Stimulated activated CD4-positive, alpha-beta T cell treated with anti-CD3 and anti-CD28 coated beads, Interleukin-4, amount 100 ng/mL, for 24 hours (primary cell): ENCODE results near the gene DDX49.
"Not testable (repeated sequence)": the region's sequence is repeated elsewhere in the genome, so short reads cannot be mapped to it uniquely, and the experiment has no call there.

ENCODE experiments used
- DNase-seq: peaks from one replicate; pipeline ENCODE4 v3.0.0-alpha.2; 2020

DDX49 gene

DNA sequence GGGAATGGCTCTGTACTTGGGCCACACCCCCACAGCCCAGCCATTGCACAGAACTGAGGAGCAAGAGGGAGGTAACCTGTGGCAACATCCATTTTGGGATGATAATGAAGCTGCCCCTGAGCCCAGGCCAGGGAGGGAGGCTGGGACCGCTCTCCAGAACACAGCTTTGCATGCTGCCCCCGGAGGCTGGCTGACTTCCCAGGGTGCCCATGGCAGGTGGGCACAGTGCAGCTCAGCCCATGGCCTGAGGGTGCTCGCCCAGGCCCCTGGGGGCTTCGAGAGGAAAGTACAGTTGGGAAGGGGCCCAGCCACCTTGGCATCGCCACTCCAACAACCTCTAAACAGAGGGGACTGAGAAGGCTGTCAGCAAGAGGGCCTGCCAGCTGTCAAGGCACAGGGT is 6.0 kb upstream of the DDX49 start:
- DNase-seq: no peak

DNA sequence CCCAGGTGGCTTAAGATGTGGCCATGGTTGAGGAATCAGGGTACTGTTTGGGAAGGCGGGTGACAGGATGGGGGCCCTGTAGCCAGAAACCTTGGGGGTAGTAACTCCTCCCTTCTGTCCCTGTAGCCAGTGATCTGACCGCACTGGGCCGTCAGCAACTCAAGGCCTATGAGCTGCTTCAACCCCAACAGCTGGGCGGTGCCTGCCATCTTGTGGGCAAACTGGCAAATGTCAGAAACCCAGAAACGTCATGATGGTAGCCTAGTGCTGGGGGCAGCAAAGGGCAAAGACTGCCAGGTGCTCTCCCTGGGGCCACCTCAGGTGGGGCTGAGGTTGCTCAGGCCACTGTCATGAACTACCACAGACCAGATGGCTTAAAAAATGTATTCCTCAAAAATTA is 3.9 kb upstream of the DDX49 start:
- peak; percentile 36 for DNase-seq

DNA sequence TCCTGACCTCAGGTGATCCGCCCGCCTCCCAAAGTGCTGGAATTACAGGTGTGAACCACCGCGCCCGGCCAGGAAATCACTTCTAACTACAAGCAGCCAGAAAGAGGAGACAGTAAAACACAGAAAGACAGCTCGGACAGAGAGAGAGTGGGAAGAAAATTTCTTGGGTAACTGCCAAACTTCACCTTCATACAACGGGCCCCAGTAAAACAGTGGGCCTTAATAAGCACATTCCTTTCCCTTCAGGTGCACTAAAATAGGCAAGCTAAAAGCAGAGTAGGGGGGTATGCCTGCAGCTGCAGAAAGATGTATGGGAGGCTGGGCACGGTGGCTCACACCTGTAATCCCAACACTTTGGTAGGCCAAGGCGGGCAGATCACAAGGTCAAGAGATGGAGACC is 1.9 kb upstream of the DDX49 start:
- DNase-seq: not testable (repeated sequence)

DNA sequence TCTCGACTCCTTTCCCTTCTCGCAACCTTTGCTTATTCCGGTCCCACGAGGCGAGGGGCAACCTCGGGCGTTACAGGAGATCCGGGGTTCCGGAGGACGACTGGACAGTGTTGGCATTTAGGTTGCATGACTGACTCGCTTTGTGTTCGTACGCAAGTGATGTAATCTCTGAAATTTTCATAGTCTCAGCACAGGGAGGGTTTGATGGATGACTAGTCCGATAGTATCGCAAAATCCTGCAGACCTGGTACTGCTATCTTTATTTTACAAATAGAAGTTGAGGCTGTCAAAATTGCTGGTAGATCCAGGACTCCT is 342 bp downstream of the DDX49 start:
- no peak for DNase-seq

DNA sequence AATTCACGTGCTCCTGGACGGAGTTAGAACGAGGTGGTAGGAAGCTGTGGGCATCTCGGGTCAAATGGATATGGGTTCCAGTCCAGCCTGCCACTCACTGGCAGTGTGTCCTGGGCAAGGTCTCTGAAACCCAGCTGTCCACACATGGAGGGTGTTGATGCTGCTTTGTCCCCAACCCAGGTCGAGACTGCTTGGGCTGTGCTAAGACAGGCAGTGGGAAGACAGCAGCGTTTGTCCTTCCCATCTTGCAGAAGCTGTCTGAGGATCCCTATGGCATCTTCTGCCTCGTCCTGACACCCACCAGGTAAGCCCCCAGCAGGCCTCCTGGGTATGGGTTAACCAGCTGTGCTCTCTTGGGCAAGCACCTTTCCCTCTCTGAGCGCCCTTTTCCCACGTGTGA is 885 bp downstream of the DDX49 start:
- no peak for DNase-seq

DNA sequence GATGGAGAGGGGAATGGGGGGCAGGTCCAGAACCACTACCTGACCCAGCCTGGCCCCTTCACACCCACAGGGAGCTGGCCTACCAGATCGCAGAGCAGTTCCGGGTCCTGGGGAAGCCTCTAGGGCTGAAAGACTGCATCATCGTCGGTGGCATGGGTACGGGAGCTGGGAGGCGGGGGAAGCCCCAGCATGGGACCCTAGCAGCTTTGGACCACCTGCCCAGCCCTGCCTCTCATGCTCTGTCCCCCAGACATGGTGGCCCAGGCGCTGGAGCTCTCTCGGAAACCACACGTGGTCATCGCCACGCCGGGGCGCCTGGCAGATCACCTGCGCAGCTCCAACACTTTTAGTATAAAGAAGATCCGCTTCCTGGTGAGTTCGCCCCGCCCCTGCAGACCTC is 2.1 kb downstream of the DDX49 start:
- DNase-seq: no peak

DNA sequence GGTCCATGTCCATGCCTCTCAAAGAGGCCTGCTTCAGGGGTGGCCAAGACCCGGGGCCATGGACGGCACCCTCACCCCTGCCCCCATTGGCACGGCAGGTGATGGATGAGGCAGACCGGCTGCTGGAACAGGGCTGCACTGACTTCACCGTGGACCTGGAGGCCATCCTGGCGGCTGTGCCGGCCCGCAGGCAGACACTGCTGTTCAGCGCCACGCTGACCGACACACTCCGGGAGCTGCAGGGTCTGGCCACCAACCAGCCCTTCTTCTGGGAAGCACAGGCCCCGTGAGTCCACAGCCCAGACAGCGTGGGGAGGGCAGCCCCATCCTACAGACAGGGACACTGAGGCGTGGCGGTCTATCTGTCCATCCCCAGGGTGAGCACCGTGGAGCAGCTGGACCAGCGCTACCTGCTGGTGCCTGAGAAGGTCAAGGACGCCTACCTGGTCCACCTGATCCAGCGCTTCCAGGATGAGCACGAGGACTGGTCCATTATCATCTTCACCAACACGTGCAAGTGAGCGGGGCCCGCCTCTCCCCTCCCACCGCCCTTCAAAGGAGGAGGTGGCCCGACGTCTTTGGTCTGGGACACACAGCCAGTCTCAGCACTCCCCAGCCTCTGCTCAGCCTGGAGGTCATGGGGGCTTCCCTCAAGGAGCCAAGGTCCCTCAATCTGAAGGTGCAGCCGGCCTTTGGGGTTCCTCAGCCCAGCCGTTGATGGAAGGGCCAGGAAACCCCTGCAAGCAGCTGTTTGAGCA is 2.9 kb downstream of the DDX49 start:
- no peak for DNase-seq

DNA sequence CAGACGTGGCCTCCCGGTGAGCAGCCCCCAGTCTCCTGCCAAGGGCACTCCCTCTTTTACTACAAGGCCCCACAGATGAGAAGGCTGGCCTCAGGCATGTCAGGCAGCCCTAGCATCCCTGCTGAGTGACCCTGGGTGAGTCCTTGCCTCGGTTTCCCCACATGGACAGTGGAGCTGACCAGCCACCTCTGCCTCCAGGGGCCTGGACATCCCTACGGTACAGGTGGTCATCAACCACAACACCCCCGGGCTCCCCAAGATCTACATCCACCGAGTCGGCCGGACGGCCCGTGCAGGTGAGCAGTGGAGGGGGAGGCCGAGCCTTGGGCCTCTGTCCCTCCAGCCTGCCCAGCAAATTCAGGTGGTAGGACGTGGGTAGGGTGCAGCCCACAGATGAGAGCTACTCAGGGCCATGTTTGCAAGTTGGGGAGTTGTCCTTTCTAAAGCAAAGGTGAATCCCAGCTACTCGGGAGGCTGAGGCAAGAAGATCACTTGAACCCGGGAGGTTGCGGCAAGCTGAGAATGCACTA is 5.2 kb downstream of the DDX49 start:
- DNase-seq: no peak

DNA sequence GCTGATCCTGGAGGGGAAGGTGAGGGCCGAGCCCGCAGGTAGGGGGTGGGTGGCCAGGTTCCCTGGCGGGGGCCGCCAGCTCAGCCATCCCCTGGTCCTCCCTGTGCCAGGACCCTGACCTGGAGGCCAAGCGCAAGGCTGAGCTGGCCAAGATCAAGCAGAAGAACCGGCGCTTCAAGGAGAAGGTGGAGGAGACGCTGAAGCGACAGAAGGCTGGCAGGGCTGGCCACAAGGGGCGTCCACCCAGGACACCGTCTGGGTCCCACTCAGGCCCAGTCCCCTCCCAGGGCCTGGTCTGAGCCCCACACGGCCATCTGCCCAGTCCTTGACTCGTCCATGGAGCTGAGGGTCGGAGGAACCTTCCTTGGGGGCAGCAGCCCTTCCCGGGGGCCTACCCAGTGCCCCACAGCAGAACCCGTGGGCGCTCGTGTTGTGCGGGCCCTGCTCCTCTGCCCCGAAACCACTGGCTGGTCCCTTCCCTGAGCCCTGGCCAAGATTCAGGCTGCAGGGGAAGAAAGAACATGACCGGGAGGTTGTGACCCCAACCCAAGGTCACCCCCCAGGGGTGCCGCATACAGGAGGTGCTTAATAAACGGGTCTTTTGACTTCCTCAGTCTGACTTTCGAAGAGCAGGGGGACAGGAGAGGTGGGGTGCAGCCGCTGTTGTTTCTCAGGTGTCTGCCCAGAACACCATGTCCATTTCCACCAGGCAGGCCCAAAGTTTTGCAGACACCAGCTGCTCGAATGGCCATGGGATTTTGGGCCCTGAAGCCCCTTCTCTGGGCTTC is 8.7 kb downstream of the DDX49 start:
- no peak for DNase-seq

DNA sequence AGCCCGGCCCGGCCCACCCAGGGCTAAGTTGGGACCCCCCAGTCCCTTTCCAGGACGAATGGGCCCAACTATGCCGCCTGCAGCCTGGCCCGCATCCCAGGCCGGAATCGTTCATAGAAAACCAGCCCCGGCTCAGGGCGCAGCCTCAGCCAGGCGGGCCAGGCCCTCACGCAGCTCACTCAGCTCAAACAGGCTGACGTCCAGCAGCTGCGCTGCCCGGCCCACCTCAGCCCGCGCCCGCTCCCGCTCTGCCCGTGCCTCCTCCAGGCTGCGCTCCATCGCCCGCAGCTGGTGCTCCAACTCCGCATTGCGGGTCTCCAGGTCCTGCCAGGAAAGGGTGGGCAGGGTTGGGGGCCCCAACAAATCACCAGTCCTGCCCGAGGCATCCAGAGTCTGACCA is 9.8 kb downstream of the DDX49 start:
- DNase-seq: no peak

DNA sequence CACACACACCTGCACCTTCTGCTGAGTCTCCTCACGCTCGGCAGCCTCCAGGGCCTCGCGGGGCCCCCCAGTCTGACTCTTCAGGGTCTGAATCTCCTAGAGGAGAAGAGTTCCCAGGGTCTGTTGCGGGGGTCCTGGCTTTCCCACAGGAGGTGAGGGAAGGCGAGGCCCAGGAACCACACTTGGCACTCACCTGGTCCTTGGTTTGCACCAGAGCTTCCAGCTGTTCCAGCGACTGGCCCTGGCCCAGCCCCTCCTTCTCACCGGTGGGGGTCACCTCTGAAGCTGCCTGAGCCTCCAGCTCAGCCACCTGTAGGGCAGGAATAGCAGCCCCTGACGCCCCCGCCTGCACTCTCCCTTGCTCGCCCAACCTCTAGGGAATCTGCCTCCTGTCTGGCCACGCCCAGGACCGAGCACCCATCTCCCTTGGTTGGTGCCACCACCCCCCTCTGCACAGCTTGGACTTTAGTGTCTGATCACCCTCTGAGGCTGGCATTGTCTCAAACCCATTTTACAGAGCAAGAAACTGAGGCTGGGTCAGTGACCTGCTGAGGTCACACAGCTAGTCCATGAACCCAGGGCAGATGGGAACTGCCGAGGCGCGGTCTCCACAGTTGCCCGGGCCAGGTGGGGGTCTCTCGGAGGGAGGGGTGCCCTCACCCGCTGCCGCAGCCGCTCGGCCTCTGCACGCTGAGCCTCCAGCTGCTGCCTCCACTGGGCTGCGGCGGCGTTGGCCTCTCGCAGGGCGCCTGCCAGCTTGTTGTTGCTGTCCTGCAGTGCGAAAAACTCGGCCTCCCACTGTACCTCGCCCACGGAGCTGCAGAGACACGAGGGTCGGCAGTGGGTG is 12.0 kb downstream of the DDX49 start:
- no peak for DNase-seq

DNA sequence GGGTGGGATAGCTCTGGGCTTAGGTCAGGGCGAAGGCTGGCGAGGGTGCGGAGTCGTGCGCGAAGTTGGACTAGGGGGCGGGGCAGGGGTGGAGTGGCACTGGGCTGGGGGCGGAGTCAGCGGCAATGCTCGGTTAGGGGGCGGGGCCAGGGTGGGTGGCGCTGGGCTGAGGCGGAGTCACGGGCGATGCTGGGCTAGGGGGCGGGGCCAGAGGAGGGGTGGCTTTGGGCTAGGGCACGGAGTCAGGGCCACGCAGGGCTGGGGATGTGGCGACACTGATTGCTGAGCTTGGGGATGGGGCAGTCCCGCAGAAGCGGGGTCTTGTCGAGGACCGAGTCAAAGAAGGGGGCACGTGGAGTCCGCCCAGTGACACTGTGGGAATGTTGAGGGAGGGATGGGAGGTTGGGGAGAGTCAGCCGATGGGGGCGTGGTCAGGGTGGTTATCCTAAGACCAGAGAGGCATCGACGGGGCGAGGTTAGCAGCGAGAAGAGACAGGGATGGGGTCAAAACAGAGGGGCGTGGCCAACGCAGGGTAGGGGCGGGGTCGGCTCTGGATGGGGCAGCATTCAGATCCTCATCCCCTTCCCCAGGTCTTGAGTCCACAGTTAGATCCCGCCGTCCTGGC is 12.8 kb downstream of the DDX49 start:
- peak; percentile 85 for DNase-seq

DNA sequence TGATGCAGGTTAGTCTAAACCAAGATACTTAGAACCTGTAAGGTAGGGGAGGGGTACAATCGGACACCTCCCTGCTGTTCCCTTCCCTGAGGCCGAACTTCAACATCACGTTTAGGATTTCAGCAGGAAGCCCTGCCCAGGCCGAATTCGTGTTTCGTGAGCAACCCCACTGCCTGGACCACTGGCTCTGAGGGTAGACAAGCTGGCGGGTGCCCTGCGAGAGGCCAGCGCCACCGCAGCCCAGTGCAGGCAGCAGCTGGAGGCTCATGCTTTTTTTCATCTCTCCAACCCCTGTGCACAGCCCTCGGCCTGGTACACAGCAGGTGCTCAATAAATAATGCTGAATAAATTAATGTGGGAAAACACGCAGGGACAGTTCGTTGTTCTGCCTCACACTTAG is 13.8 kb downstream of the DDX49 start:
- DNase-seq: no peak

DNA sequence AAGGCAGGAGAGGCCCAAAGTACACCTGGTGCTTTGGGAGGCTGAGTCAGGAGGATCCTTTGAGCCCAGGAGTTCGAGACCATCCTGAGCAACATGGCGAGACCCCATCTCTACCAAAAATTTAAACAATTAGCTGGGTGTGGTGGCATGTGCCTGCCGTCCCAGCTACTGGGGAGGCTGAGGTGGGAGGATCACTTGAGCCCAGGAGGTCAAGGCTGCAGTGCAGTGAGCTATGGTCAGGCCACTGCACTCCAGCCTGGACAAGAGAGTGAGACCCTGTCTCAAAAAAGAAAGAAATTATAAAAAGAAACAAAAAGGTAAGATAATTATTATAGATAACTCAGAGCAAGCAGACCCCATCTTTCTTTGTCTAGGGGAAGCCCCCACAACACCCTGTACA is 19.6 kb downstream of the DDX49 start:
- no peak for DNase-seq

DNA sequence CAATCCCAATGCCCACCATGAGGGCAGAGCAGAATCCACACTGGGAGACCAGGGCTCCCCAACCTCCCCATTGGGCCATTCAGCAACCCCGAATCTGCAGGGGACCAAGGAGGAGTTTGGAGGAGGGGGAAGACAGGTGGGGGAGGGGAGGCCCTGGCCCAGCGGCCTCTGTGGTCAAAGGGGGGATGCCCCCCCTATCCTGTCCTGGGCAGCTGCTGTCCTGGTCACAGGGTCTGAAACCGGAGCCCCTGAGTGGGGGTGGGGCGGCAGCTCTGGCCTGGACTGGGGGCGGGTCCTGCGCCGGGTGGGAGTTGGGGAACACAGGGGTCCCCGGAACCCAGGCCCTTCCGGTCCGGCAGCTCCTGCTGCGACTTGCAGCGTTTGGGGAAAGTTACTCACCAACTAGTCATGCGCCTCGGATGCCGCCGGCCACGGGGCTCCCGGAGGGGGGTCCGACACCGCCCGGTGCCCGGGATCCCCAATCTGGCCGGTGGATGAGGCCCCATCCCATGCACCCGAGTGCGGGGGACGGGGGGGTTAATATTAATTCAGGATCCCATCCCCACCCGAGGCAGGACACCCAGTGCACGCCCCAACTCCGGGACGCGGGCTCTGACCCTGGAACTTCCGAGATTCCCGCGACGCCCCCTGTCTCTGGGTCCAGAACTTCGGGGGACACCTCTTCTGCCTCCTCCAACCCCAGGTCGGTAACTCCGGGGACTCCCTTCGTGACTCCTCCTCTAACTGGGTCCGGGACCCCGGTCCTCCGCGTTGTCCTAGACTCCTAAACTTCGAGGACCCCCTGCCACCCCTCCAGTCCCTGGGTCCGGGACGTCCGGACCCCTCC is 20.6 kb downstream of the DDX49 start:
- DNase-seq: no peak

DNA sequence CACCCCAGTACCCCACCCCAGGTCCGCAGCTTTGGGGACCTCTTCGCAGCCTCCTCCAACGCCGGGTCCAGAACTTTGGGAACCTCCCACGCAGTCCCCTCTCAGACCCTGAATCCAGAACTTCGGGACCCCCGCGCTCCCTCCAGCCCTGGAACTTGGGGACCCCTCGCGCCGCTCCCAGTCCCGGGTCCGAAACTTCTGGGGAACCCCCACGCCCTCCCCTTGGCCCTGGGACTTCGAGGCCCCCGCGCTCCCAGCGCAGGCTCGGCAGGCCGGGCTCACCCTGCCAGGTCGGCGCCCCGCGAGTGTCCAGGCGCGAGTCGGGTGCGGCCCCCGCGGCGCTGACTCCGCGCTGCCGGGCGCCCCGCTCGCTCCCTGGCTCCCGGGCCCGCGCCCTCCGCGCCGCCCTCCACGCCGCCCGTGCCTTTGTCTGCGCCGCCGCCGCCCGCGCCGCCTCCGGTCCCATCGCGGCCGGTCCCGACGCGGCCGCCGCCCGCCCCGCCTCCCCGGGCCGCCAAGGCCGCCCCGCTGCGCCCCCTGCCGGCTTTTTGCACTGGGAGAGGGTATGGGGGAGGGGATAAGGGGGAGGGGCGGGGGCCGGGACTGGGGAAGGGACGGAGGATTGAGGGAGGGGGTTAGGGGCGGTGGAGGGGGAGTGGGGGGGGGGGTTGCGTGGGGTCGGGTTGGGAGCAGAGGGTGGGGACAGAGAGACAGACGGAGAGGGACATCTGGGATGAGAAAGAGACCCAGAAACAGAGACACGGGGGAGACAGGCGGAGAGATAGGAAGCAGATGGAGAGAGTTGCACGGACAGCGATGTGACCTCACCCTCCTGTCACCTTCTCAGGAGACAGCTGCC is 21.5 kb downstream of the DDX49 start, which contains the start of gene HOMER3:
Gene HOMER3, minus strand, starts transcription at position 449 of the 859 bp plus-strand sequence. CDS start 2,235 bp downstream, outside the sequence.
- DNase-seq: peak; percentile 77

DNA sequence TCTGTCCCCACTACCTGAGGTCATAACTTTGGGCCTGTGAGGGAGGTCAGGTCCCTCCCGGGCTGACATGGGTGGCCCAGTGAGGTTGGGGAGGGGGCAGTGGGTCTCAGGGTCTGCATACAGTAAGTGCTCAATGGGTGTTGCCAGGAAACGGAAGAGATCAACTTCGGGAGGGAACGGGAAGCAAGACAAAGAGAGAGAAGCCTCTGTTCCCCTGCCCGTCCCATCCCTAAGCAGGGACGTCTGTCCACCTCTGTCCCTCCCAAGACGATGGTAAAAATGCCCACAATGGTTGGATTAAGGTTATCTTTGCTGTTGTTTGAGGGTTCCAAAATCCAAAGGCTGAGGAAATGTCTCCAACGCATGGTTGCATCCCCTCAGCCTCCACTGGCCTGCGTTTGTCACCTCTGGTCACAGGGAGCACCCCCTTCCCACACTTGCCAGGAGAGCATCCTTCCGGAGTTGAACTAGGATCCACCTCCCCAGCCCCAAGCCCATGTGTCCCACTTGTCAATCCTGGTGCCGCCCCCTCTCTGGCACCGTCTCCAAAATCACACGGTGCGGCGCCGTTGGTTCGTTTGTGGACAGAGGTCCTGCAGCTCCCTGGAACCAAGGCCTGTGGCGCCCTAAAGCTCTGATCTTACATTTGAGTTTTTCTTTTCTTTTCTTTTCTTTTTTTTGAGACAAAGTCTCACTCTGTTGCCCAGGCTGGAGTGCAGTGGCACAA is 22.3 kb downstream of the DDX49 start:
- no peak for DNase-seq

DNA sequence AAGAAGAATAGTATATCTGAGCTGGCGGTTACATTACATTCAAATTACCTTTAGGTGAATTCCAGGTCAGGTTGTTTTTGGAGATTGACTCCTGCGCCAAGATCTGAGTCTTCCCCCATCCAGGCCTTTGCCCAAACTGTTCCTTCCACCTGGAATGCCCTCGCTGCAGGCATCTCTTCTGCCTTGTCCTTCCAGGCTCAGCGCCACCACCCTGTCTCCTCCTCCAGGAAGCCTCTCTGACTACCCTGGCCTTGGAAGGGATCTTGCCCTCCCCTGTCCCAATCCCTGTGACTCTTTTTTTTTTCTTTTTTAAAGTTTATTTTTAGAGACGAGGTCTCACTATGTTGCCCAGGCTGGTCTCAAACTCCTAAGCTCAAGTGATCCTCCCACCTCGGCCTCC is 23.2 kb downstream of the DDX49 start:
- DNase-seq: no peak

DNA sequence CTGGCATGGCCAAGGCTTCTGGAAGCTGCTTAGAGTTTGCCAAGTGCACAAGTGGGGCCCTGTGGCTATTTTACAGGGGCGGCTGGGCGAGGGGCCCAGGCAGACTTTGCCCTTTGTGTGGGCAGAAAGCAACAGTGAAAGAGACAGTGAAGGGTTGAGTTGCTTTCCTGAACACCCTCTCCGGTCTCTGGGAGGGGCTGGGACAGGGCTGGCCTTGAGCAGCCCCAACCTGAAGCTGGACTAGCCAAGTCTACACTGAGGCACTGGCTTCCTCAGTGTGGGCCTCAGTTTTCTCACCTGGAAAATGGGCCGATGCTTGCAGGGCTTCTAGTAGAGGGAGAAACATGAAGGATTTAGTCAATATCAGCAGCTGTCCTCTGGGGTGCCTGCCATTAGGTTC is 23.9 kb downstream of the DDX49 start:
- no peak for DNase-seq

DNA sequence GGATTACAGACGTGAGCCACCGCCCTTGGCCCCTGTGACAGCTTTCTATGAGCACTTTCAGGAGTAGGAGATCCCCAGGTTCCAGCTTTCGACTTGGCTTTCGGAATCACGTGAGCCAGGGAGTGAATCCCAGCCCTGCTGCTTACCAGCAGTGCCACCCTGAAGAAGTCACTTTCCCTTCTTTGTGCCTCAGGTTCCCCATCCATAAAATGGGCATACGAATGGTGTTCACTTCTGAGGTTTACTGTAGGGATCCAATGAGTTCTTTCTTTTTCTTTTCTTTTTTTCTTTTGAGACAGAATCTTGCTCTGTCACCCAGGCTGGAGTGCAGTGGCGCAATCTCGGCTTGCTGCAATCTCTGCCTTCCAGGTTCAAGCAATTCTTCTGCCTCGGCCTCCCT is 25.8 kb downstream of the DDX49 start:
- DNase-seq: no peak
